IPS DF 19.7 (cell line): ENCODE data around the gene ETS1.

Source experiments
- DNase-seq: peaks from one replicate; pipeline ENCODE4 v3.0.0-alpha.2; 2013; ENCODE audit warnings: low read depth, low spot score

The ETS1 gene

DNA sequence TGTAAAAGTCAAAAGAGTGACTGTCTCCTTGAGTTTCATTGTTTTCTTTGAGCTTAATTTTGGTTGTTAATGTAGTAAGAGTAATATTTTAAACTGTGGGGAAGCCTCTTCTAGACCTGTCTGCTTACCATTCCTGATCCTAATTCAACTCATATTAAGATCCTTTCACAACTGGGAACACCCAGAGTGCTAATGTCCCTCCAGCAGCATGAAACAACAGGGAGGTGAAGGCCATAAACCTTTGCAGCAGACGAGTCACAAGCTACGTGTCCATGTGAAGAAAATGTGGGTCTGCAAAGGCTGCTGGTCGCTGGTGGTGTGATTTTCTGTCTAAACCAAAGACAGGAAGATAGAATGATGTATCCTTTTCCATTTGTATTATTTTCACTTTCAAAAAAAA is 152.5 kb downstream of the ETS1 start:
- no peak for DNase-seq

DNA sequence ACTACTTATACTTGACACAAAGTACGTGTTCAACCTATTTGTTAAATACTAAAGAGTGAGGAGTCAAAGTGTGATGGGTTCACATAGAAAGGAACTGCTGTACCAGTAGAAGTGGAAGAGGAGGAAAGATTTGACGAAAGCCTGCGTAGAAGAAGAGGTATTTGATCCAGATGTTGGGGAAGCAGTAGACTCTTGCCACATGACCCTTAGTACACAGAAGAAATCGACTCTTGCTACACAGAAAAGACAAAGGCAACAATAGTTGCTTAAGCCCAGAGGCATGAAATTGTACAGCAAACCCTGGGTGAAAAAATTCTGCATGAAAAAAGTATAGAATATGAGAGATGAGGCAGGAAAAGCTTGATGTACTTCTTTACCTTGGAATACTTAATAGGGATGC is 152.9 kb downstream of the ETS1 start:
- DNase-seq: no peak

- DNase-seq: no peak
Observed at GRCh38 chr11:128432926-128433325, 154.4 kb downstream of the ETS1 start.

- DNase-seq: no peak
Observed at GRCh38 chr11:128431931-128432330, 155.4 kb downstream of the ETS1 start.

DNA sequence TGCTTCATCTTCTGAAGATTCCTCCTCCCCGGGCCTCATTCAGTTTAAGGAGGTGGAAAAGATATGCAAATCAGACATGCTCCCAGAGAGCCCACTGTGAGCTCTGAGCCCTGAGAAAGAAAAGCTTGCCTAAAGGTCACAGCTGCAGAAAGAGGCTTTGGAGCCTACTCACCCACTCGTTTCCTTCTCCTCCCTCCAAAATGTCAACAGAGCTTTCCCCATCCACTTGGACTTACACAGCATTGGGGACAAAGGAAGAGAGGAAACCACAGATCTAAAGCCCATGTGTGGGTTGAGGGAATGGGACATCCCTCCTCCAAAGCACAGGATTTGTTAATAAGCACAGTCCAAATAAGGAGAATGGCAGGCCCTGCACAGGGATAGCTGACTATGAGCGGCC is 158.4 kb downstream of the ETS1 start:
- no peak for DNase-seq

- DNase-seq: no peak
Observed at GRCh38 chr11:128424851-128425285, 162.5 kb downstream of the ETS1 start.

DNA sequence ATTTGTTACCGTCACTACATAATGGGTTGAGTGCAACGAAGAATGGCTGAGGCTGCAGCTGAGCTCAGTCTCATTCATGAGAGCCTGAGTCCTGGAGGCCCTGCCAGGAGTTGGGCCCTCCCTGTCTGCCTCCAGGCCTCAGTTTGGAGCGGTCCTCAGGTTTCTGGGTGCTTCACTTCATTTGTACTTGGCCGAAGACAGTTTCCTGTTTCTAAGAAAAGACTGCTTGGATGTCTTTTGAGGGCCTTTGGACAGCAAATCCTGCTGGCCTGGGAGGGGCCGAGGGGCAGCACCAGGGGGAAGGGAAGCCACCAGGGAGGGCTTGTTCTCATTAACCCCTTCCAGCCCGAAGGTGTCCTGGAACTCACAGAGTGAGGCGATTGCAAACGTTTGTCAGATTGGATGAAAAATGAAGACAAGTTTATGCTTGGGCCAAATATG is 163.1 kb downstream of the ETS1 start:
- DNase-seq: no peak

GRCh38 chr11:128422576-128423370 is 164.6 kb downstream of the ETS1 start:
- DNase-seq: no peak

DNA sequence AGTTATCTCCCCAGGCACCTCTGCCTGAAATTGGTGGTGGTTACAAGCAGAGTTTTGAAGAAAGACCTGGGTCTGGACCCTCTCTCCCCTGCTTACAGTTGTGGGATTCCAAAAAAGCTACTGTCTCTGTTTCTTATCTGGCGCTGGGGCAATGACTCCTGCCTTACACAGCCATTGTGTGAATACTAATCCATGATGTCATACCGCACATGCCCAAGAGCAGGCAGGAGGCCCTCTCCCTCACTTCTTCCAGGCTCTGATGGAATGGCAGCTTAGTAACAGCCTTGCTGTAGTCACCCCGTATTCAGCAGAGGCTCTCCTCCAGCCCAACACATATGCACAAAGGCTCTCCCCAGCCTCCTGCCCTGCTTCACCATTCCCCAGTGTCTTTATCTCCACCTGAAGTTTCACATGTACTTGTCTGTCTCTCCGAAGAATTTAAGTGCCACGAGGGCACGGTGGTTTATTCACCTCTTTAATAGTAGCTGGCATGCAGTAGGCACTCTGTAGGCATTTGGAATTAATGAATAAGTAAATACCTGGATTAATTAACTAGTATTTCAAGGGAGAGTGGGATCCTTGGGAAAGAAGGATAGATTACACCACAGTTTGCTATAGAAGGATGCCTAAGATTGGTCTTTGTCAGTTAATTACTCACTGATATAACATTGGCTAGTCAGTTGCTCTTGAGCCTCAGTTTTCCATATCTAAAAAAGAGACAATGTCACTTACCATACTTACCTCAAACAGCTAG is 165.6 kb downstream of the ETS1 start:
- no peak for DNase-seq

DNA sequence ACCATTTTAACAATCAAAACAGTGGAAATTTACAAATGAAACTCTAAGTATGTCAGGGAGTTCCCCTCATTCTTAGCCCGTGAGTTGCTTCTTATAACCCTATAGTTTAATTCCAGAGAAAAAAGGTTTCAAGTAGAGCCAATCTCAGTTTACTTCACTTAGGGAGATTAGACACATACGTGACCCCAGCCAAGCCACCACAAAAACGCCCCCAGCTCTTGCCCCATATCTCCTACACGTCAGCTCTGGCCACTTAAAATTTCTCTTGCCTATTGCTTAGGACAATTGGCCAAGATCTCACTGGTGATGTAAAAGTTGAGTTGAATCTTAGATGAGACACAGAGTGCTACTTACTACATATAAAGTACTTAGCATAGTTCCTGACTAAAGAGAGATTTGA is 166.4 kb downstream of the ETS1 start:
- no peak for DNase-seq

DNA sequence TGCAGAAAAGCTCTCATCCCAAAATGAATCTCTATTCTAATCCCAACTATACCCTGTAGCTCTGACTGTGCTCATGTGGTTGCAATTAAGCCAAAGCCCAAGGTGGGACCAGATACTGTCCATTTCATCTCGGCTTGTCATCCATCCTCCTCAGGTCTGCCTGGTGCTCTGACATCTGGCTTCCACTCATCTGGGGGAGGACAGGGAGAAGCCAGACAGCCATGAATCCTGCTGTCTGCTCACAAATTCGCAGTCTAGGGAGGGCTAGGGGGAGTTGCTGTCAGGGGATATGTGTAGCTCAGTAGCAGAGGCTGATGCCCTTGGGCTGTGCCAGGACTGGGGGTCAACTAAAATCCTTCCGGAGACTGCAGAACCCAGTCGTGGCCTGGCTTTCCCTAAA is 167.1 kb downstream of the ETS1 start:
- DNase-seq: no peak

DNA sequence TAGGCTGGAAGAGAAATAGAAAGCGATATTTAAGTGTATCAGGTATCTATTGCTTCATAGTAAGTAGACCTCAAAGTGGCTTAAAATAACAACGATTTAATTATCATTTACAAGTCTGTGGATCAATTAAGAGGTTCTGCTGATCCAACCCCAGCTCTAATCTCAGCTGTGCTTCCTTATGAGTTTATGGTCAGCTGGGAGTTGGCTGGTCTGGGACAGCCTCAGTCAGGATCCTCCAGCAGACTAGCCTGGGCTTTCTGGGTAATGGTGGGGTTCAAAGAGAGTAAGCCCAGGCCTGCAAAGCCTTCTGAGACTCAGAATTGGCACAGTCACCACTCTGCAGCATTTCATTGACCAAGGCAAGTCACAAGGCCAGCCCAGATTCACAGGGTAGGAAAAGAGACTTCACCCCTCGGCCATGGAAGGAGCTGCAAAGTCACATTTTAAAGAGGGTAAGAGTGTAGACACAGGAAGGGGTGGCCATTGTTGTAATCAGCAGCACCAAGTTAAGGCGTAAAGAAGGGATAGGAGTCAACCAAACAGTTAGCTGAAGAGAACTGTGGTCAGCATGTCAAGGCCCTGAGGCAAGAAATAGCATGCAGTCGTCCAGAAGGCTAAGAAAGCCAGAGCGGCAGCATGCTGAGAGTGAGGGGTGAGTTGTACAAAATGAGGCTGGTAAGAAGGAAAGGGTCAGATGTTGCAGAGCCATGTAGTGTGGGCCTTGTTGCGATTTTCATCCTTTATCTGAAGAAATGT is 168.2 kb downstream of the ETS1 start:
- DNase-seq: no peak

DNA sequence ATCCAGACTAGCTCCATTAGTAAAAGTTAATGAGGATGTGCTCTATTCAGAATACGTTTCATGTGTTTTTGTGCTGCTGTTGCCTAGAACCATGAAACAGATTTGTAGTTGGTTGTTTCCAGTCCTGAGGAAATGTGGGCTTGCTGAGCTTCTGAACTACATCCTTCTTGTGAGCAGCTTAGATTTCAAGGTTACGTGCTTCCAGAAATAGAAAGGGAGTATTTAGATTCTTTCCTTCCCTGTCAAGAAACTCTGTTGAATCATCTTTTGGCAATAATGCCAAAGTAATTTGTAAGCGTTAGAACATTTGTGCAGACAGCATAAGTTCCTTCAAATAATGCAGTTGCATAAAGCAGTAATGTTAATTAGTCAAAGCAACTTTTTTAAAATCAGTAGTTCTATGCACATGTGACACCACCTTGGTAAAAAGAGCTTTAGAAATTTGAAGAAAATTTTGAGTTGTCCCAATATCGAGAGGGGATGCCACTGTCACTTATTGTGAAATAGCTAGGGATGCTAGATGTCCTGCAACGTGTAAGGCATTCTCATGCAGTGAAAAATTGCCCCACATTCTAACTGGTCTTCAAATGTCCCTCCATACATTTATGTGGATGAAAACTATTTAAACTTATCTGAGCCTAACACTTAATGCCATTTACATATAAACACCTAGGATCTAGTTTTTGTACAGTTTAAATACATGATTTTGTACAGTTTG is 169.6 kb downstream of the ETS1 start:
- no peak for DNase-seq

GRCh38 chr11:128416976-128417375 is 170.4 kb downstream of the ETS1 start:
- DNase-seq: no peak

- no peak for DNase-seq
Observed at GRCh38 chr11:128415539-128415938, 171.8 kb downstream of the ETS1 start.

DNA sequence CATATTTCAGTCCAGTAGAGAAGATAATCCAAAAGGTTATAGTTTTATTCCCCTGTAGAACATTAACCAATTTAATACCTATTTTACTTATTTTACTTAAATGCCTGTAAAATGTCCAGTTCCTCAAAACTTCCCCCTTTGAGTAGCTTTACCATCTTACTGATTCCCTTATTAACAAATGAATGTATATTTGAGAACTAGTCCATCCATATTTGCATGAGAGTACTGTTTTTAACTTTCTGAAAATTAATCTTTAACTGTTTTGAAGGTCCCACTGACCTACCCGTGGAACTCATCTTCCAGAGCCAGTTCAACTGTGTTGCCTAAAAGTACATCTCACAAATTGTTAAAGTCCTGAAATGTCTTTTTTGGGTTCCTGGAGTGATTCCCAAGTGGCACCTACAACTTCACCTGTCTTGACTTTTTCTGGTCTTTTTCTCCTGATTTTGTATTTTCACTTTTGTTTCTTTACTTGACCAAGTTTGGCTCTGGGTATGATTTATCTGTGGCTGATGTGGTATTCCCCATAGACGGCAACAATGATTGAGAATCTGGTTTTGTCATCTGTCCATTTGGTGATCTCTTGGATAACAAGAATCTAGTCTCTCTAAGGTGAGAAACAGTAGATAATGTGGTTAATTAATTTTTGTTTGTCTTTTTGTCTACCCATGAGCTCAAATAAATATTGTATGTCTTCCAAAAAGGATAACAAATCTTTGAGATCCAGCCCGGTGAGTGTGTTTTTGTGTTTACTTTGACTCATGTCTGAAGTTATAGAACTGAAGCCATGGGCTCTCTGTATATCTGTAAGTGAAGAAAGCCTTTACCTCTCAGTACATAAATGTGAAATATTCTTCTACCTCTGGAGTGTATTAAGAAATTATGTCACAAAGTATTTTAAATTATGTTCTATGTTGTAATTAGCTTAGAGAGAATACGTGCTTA is 174.2 kb downstream of the ETS1 start:
- no peak for DNase-seq

DNA sequence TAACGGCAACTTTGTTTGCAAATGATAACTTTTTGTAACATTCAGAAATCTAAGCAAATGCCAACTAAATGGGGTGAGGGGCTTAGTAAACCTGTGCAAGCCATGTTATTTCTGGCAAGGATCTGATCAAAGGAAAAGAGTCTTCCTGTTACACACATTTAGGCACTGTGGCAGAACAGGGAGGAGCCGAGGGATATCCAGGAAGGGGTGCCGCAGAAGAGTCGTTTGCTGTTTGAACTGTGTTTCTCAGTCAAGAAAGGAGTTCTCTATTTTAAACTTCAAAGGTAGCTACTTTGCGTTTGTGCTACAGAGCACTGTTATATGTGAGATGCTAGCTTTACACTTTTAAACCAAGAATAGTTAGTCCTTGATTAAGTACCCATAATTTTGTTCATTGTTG is 175.5 kb downstream of the ETS1 start:
- no peak for DNase-seq

DNA sequence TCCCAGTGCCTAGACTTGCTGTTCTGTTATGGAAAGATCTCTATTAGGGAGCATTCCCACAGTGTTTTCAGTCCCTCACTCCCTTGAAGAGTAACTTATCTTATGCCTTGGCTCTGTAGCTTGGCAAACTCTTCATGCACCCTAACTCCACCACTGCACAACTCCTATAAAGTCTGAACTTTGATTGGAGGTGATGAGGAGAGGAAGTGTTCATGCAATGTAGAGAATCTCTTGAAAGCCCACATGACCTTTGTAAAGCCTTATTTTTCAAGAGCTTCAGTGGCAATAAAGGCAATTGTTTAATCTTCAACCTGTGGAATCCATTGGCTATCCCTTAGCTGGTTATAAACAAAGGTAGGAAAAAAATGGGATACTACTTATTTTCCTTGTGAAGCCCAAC is 176.2 kb downstream of the ETS1 start:
- no peak for DNase-seq

- no peak for DNase-seq
Observed at GRCh38 chr11:128409476-128409875, 177.9 kb downstream of the ETS1 start.
